ENCODE results near the gene IER3. TPM values are rescaled to one million over a fixed set of nuclear protein-coding genes. Genes with fewer than 3 reads are reported as not detected.

The IER3 gene
- total and polyA plus RNA-seq, 9 of the 15 experiments (the other 6 are each of a cell fraction or from before 2014, with no cell fraction given) = 1.5 to 30.0 (median 11.5) TPM

DNA sequence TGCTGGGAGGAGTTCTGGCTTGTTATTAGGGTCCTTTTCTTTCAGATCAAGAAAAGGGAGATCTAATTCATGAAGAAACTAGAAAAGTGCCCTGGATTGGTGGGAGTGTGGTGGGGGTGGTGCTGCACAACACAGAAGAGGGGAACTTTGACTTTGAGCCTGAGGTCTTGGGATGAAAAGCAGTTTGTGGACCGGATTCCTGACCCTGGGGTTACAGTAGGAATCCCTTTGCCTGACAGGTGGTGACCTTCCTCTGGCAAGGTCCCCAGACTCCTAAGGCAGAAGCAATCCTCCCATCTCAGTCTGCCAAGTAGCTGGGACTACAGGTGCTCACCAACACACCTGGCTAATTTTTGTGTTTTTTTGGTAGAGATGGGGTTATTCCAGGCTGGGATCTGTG, 45.3 kb upstream of the IER3 start:
- H3K9me1 ChIP-seq (ENCODE audit: control insufficient read depth, insufficient read depth, low read length) = no peaks in the 10 kb centered on the region
- intact Hi-C loops (cut with micrococcal nuclease) (no loop called here), in situ Hi-C loops (cut with MboI) (no loop called here)
- H3K9ac ChIP-seq (ENCODE audit: insufficient read depth in 1 of 2, low read depth in 2 of 2, low read length in 2 of 2) = no peak overlapping the region
- H3K79me2 ChIP-seq (ENCODE audit: control insufficient read depth, insufficient read depth, low read length) = no peaks in the 10 kb centered on the region
- H3K27me3 ChIP-seq (ENCODE audit: control insufficient read depth in 2 of 2, insufficient read depth in 2 of 2, low read length in 2 of 2) = no peaks in the 10 kb centered on the region
- ATAC-seq = no peak
- no peak for DNase-seq (ENCODE audit: extremely low read depth in 1 of 4, low spot score in 3 of 4)
- BruUV-seq (replicated peaks) = no TSS peak
- no peaks in the 10 kb centered on the region for H3K9me3 ChIP-seq (replicated peaks; ENCODE audit: control insufficient read depth, insufficient read depth, low read depth, low read length)
- H2AFZ ChIP-seq (ENCODE audit: low read depth, low read length) = no peak overlapping the region
- no peaks in the 10 kb centered on the region for H4K20me1 ChIP-seq (replicated peaks; ENCODE audit: control insufficient read depth, insufficient read depth, low read length)
- ChIA-PET CTCF (ENCODE audit: low intra/inter-chr PET ratio) (no interaction called here), POLR2A (interaction anchor here (1.0 to 1.9 kb wide), 4 partner anchors 9 to 45 kb away, joined by 3 to 8 read pairs (median 4); partner anchors contain the start of gene IER3)
- H3K4me3 ChIP-seq = no peak overlapping the region
- no peak overlapping the region for H3K4me2 ChIP-seq (ENCODE audit: insufficient read depth, low read length)
- H3K36me3 ChIP-seq (ENCODE audit: control insufficient read depth, insufficient read depth, low read length) = no peaks in the 10 kb centered on the region
- no peak overlapping the region for H3K27ac ChIP-seq (ENCODE audit: extremely low read depth, low read depth, low read length)
- 62% methylated on average over 1 of the region's 1 CpG for WGBS (ENCODE audit: insufficient coverage, low coverage, missing lambda C conversion rate)
- TF ChIP-seq RFX5 (IDR thresholded peaks at IDR 0.05; ENCODE audit: low read depth, low read length) = no peak
- TF ChIP-seq KAT2B (IDR thresholded peaks at IDR 0.05; ENCODE audit: low read depth, low read length) = no peak
- TF ChIP-seq, protein P1, sequence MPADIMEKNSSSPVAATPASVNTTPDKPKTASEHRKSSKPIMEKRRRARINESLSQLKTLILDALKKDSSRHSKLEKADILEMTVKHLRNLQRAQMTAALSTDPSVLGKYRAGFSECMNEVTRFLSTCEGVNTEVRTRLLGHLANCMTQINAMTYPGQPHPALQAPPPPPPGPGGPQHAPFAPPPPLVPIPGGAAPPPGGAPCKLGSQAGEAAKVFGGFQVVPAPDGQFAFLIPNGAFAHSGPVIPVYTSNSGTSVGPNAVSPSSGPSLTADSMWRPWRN (IDR thresholded peaks at IDR 0.05; ENCODE audit: low read depth) = no peak
- TF ChIP-seq THRAP3 (IDR thresholded peaks at IDR 0.05; ENCODE audit: borderline replicate concordance) = no peak
- no peak for TF ChIP-seq HMG20B (CRISPR knock-in tag; IDR thresholded peaks at IDR 0.05)
- no peak for TF ChIP-seq MTA3 (IDR thresholded peaks at IDR 0.05; ENCODE audit: borderline replicate concordance)
- TF ChIP-seq CEBPB (tag; IDR thresholded peaks at IDR 0.05) = no peak
- no peak for TF ChIP-seq PREB (CRISPR knock-in tag; IDR thresholded peaks at IDR 0.05)
- no peak for TF ChIP-seq FOXK2 (conservative IDR thresholded peaks at IDR 0.05 in 1 of 2, IDR thresholded peaks at IDR 0.05 in 1 of 2; ENCODE audit: low read depth in 2 of 2)
- TF ChIP-seq SMAD4 (CRISPR knock-in tag; conservative IDR thresholded peaks at IDR 0.05) = no peak
- no peak for TF ChIP-seq CHCHD3 (CRISPR knock-in tag; IDR thresholded peaks at IDR 0.05)
- TF ChIP-seq FUS (optimal IDR thresholded peaks at IDR 0.05; ENCODE audit: low read depth, low read length) = no peak
- TF ChIP-seq PCBP2 (IDR thresholded peaks at IDR 0.05; ENCODE audit: low read depth, low read length, poor library complexity, severe bottlenecking) = no peak
- TF ChIP-seq ZNF217 (CRISPR knock-in tag; IDR thresholded peaks at IDR 0.05) = no peak
- TF ChIP-seq MAZ (CRISPR knock-in tag; conservative IDR thresholded peaks at IDR 0.05 in 1 of 2, IDR thresholded peaks at IDR 0.05 in 1 of 2) = no peak
- no peak for TF ChIP-seq ZNF764 (CRISPR knock-in tag; IDR thresholded peaks at IDR 0.05; ENCODE audit: low read depth)
- TF ChIP-seq PRMT5 (CRISPR knock-in tag; IDR thresholded peaks at IDR 0.05) = no peak
- no peak for TF ChIP-seq MTF1 (CRISPR knock-in tag; IDR thresholded peaks at IDR 0.05; ENCODE audit: borderline replicate concordance)
- TF ChIP-seq HDAC2 (IDR thresholded peaks at IDR 0.05) = no peak
- no peak for TF ChIP-seq NR2F6 (CRISPR knock-in tag; IDR thresholded peaks at IDR 0.05)
- no peak for FAIRE-seq
- H3K4me1 ChIP-seq (replicated peaks in 1 of 2; ENCODE audit: control insufficient read depth in 2 of 2, insufficient read depth in 2 of 2, low read length in 2 of 2) = peaks cover 23 to 33% of the 10 kb centered on the region in 2 experiments
